NCI-H187 treated with DMSO at 0.1 percent for 48 hours (cell line): ENCODE results near the gene OR10AD1.

Experiments used
- DNase-seq: peaks from one replicate; lab custom pipeline; 2025; lab: John Stamatoyannopoulos, UW

The OR10AD1 gene

DNA sequence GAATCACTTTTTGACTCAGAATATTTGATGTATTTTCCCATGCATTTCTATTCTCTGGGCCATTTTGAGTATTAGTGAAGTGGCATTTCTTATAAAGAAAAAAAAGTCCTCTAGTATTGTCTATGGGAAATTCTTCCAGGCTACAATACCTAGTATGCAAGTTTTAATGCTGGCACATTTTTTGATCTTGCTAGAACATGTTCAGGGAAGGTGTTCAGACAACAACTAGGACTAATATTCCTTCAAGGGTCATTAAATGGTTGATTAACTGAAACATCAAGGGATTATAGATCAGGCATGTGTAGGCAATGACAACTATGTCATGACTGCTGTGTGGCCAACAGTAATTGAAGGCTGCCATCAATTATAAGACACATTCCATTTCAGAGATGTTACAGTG, 12.0 kb downstream of the OR10AD1 start:
- DNase-seq, result no peak

DNA sequence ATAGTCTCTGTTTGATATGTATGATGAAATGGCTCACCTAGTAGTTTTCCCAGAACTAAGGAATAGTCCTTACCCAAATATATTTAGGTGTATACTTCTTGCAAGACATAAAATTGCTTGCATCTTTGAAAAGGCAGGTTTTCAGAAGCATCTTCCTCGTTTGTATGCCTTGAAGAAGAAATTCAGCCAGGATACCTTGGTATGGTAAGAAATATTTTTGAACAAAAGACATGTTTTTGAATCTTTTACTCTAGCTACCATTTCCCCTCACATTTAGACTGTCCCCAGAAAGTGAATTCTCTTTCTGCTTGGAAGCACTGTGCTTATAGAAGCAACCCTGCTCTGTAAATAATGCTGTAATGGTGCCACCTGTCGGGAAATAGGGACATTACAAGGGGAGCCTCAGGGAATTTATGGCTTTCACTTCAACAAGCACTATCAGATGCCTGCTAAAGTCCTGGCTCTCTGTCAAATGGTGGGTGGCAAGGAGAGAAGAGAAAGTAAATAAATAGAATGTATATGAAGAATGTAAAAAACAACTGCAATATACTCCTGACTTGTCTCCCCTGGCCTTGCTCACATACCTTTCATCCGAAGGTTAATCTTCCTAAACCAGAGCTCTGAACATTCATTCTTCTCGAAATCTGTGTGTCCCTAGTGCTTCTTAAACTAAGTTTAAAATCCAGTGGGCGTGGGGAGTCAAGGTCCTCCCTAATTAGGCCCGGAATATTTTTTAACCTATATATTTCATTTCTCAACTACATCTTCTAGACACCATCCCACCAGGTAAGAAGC, 13.6 kb downstream of the OR10AD1 start:
- peak; percentile 36 for DNase-seq

DNA sequence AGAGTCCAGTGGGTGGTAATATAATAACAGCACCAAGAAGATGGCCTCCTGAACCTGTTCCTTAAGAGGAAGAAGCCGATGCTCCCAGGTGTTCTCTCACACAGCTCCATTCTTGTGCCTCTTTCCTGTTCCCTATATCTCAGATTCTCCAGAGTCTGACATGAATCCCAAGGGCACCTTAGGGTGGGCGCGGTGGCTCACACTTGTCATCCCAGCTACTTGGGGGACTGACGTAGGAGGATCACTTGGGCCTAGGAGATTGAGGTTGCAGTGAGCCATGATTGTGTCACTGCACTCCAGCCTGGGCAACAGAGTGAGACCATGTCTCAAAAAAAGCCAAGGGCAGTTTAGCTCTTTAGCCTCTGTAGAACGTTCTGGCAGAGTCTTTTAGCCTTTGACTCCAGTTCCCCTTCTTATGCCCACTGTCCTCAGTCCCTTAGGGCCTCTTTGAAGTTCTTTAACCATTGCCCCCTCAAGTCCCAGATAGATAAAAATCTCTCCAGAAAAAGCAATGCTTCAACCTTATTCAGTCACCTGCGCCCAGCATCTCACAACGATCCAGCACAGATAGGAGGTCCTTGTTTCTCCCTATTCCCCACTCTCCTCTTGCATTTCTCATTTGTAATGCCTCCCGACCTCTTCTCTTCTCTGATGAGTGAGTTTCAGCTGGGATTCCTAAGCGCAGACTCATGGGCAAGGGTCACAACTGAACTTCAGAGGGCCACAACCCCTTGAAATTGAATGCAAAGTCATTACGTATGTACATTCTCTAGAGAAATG, 15.0 kb downstream of the OR10AD1 start:
- DNase-seq, result no peak

DNA sequence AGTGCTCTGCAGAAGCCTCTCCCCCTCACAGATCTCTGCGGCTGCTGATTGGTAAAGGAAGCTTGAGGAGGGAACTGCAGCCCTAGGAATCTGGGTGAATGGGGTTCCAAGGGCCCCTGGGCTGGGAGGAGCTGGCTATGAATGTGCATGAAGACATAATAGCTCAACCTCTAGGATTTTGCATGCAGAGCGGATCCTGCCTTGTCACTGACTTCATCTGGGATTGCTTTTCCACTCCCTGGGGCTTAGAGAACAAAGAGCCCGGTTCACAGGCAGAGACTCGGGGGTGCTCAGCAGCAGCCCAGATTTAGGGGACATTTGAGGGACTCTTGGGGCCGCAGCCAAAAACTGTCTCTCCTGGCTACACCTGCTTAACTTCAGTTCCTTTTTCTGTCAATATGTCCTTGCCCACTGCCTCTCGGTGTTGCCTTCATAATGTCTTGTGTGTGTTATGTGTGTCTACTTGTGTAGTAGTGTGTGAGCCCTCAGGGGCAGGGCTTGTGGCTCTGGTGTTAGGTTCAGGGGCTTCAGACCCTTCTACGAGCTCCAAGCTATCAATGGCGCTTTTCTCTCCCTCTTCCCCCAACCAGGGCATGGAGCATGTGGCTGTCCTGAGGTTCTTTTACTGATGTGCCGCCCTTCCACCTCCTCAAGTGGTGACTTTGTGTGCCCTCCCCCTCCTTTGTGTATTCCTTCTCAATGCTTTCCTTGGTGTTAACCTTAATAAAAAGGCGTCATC, 17.7 kb downstream of the OR10AD1 start:
- no peak for DNase-seq

DNA sequence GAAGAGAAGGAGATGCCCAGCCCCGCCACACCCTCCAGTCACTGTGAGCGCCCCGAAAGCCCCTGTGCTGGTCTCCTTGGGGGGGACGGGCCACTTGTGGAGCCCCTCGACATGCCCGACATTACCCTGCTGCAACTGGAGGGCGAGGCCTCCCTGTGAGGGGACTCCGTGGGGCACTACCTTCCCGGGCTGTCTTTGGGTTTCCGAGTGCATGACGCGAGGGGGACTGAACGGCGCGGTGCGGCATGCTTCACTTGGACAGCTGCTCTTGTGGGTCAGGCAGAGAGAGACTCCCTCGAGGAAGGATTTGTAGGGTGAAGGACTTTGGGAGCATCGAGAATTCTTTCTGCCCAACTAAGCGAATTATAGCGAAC, 18.6 kb downstream of the OR10AD1 start:
- no peak for DNase-seq

DNA sequence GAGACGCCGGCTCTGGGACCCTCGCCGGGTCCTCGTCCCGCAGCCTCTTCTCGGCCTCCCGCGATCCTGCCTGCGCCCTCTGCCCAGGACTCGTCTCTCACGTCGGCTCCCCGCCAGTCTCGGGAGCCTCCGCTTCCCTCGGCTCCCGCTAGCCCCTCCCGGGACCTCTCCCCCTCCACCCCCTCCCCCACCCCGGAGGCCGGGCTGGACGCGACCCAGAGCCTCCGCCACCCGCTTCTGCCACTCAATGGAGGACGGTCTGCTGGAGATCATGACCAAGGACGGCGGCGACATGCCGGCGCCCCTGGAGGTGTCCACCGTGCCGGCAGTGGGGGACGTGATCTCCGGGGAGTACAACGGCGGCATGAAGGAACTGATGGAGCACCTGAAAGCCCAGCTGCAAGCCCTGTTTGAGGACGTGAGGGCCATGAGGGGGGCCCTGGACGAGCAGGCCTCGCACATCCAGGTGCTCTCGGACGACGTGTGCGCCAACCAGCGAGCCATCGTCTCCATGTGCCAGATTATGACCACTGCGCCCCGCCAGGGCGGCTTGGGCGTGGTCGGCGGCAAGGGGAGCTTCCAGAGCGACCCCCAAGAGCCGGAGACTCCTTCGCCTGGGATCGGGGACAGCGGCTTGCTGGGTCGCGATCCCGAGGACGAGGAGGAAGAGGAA, 19.1 kb downstream of the OR10AD1 start:
- DNase-seq, result no peak

DNA sequence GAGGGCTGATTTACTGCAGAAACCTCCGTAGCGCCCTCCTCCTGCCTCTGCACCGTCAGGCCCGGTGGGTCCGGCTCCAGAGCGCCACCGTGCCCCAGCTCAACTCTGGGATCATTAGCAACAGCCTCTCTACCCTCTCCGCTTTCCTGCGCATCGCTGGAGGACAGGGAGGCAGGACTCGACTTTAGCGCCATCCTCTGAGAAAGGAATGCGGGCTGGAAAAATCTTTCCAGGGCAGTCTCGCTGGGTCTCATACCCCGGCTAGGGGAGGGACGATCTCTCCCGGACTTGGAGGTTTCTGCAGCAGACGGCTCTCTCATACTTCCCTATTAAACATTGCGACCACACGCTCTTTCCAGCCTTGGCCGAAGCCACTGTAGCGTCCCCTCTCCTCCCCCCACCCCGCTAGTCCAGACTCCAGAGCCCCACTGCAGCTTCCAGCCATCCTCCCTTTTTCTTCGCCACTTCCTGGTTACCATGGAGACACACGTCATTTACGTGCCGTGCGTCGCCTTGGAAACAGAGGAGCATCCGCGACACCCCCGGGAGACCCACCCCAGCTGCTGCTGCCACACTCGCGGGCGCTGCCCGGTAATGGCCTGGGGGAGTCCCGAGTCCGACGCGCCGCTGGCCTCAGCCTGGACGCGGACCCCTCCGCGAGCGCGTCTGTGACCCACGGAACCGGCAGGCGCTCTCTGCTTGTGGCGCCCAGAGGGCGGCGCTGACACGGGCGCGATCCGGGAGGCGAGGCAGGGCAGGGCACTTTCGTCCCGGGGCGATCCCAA, 19.8 kb downstream of the OR10AD1 start, which contains the start of gene CCDC184:
Gene CCDC184, plus strand, starts transcription at position 554 of the 785 bp plus-strand sequence. CDS start 479 bp downstream, outside the sequence.
- DNase-seq, result peak; percentile 84

DNA sequence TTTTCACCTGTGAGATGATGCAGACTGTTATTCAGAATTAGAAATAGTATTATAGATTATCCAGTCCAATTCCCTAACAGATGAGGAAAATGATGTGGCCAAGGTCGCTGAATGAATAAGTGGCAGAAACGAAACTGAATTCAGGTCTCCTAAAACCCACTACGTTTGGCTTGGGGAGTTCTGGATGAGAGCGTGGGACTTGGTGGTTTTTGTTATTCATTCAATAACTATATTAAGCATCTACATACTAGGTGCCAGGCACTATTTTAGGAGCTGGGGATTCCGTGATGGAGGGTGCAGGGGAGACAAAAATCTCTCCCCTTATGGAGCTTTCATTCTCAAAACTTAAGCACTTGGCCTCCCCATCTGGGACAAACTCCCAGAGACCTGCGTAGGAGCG, 20.5 kb downstream of the OR10AD1 start:
- no peak for DNase-seq

DNA sequence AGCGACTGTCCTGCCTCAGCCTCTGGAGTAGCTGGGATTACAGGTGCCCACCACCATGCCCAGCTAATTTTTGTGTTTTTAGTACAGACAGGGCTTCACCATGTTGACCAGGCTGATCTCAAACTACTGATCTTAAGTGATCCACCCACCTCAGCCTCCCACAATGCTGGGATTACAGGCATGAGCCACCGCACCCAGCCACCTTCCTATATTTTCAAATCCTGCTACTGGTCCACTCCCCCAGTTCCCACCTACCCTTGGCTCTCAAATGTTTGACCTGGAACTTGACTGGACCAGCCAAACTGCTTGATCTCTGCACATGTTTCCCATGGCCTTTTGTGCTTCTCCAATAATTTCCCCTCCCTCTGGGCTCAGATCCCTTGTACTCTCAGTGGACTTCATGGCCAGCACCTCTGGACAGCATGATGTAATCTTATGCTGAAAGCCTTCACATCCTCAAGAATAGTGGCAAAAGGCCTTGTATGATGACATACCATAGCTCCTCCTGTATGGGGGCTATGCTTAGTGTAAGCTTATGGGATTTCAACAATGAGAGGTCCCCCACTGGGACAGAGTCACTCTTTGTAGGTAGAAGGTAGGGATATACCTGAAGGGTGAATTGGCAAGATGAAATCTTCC, 22.1 kb downstream of the OR10AD1 start:
- no peak for DNase-seq

DNA sequence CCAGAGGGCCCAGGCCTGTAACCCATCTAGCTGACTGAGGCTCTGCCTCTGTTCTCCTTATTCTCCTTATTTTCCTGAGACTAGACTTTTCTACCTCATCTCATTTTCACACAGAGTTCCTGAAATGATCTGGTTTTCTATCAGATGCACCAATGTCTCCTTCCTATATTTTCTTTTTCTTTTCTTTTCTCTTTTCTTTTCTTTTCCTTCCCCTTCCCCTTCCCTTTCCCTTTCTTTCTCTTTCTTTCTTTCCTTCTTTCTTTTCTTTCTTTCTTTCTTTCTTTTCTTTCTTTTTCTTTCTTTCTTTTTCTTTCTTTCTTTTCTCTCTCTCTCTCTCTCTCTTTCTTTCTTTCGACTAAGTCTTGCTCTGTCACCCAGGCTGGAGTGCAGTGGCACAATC, 22.7 kb downstream of the OR10AD1 start:
- no peak for DNase-seq

DNA sequence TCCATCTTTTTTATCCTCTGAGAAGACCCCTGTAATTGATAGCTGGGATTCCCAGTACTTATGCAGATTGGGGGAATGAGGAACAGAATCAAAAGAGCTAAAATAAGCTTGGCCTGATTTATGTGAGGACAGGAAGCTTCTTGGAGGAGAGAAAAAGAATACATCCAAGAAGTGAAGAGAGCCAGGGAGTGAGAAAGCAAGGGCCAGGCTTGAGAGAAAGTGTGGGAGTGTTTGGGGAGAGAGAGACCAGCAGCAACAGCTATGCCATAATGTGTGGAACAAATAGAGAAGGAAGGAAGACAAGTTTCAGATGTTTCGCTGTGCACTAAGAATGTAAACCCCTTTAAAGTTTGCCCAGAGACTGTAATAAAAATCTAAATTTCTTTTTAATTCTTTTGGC, 23.6 kb downstream of the OR10AD1 start:
- DNase-seq, result no peak

DNA sequence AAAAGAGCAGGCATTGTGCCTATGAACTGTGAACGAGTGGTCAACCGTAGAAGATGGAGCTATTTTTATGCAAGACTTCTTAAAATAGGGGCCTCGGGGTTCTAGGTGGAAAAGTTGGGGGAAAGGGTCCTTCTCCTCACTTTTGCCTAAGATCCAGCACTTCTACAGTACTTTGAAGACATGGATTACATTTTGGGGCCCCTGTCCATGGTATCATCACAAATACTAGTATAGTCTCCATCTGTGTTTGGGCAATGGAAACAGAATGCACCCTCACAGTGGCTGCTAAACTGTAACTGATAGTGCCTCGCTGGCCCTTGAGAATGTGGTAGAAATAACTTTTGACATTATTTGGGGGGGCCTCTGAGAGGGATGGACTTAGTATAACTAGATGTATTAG, 25.1 kb downstream of the OR10AD1 start:
- no peak for DNase-seq

DNA sequence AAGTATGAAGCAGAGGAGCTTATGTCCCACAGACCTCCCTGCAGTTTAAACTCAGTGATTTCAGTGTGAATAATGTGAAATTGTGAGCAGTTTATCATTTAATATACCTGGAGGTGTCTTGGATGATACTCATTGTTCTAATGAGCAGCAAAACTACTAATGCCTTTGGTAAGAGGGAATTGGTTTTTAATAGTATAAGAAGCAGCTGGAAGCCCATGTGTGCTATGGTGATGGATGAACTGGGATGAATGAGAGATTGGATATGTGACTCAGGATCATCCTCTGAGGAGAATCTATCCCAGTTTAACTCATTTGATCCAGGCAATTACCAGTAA, 26.7 kb downstream of the OR10AD1 start:
- no peak for DNase-seq

DNA sequence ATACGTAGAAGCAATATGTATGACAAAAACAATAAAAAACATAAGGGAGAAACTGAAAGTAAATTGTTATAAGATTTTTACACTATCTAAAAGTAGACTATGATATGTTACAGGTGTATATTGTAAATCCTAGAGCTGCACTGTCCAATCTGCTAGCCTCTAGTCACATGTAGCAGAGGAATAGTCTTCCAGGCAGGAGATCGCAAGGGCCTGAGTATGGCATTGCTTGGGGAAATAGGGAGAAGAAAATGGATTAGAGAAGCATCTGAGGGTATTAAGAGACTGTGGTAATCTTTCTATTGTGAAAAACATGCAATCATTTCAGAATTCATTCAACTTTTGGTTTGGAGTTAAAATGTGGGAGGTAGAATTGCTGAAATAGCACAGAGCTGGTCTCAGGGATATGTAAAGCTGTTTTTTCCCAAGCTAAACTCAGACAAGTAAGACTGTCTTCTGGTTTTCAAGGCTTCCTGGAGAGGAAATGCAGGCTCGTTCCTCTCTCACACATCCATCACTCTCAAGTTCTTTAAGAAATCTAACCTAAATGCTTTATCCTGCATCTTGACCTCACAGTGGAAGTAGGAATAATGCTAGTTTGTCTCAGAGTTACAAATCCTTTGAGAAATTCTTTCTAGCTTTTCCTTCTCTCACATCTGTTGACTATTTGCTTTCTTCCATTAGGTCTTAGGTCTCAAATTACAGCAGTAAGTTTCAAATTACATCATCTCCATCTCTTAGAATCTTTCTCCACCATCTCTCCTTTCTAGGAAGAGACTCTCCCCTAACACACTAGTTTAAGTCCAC, 27.3 kb downstream of the OR10AD1 start:
- DNase-seq, result no peak

DNA sequence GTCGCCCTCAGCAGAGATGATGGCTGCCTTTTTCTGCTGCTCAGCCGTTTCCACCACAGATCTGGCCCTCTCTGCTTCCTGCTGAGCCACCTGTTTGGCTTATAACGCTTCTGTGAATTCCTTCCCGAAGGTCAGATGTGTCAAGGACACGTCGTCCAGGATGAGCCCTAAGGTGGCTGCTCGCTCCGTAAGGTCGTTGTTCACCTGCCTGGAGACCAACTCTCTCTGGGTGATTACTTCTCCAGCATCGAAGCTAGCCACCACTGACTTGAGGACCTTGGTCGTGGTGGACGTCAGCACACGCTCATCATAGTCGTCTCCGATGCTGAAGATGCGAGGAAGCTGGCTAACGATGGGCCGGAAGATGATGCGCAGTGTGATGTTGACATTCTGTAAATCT, 34.1 kb downstream of the OR10AD1 start:
- no peak for DNase-seq

DNA sequence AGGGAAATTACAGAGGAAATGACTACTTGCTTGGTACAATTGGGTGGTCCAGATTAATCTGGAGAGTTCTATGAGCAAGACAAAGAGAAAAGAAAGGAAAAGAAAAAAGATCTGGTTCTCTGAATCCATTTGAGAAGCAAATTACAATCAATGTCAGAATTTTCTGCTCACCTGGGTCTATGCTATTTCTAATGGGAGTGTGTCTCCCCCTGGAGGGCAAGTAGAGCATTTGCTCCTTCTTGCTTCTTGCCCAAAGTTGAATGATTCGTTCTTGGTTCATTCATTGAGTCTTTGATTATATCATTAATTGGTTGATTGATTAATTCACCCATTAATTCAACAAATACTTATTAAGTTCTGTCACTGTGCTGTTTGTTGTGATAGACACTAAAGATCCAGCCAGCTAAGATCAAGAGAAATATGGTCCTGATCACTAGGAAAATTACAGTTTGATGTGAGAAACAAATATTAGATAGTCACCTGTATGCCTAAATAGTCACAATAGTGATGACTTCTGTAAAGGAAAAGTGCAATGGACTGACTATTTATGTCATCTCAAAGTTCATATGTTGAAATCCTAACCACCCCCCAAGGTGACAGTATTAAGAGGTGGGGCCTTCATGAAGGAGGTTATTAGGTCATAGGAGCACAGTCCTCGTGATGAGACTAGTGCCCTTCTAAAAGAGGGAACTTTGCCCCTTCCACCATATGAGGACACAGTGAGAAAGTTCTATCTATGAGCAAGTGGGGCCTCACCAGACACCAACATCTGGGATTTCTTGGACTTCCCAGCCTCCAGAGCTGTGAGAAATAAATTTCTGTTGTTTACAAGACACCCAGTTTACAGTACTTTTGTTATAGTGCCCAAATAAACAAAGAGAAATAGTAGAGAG, 37.8 kb downstream of the OR10AD1 start:
- DNase-seq, result peak; percentile 42

DNA sequence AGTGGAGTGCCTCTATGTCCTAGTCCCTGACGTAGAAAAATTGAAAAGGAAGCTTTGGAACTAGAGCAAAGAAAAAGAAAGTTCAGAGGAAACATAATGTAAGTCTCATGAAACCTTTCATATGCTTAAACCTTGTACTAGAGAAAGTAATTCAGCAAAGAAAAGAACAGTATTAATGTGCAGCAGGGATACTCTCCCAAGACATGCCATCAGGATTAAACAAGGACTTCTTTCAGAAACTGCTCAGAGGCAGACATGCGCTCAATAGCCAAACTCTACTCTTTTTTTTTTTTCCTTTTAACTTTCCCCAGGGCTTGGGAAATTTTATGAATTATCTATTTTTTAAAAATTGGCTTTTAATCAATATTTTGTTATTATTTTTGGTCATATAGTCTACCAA, 38.6 kb downstream of the OR10AD1 start:
- DNase-seq, result no peak

DNA sequence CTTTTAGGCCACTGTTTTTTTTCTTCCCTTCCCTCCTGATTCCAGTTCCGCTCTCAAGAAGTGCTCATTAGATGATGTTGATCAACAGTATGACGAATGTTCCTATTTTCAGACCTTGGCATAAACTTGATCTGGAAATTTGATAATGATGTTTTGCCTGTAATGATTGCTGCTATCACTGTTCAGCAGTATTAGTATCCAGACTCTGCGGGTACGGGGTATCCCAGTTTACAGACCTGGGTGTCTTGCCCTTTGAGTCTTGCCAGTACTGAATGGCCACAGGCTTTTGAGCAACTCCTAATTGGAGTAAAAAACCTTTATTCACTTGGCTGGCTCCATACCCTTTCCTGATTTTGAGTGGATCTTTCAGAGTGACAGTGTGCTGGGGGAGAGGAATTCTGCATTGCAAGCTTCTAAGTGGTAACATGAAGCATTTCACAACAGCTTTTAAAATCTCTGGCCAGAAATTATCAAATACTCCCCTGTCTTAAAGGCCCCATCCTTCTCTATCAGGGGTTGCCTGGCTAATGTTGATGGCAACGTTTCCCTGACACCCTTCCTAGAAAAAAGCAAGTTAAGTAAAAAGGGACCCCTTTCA, 39.8 kb downstream of the OR10AD1 start:
- no peak for DNase-seq

DNA sequence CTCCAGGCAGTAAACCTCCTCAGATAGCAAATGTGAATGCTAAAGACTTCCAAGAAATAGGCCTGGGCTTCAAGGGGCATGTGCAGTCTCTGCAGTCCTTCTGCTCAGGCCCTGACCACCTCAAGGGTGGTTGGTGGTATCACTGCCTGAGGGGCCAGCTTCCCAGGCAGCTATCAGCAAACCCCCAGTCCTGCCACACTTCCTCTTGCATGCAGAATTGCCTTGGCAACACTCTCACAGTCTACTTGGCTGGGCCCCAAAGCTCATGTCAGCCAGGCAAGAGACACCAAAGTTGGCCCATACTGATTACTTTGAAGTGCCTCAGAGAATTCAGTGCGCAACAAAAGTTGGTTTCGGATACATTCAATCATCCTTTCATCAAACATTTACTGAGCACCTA, 42.3 kb downstream of the OR10AD1 start:
- no peak for DNase-seq
